C4-2B (cell line): ENCODE data around the gene ELANE.

Experiments
- ZFX ChIP-seq: fragments of 450-650 bp; IDR thresholded peaks from 2 replicates; pipeline ENCODE4 v1.6.1; 2017
- TF ChIP-seq, protein P1 (sequence below): fragments of 450-650 bp; conservative IDR thresholded peaks from 2 replicates; pipeline ENCODE4 v1.5.1; 2017; ENCODE audit warnings: mild to moderate bottlenecking

DNA sequence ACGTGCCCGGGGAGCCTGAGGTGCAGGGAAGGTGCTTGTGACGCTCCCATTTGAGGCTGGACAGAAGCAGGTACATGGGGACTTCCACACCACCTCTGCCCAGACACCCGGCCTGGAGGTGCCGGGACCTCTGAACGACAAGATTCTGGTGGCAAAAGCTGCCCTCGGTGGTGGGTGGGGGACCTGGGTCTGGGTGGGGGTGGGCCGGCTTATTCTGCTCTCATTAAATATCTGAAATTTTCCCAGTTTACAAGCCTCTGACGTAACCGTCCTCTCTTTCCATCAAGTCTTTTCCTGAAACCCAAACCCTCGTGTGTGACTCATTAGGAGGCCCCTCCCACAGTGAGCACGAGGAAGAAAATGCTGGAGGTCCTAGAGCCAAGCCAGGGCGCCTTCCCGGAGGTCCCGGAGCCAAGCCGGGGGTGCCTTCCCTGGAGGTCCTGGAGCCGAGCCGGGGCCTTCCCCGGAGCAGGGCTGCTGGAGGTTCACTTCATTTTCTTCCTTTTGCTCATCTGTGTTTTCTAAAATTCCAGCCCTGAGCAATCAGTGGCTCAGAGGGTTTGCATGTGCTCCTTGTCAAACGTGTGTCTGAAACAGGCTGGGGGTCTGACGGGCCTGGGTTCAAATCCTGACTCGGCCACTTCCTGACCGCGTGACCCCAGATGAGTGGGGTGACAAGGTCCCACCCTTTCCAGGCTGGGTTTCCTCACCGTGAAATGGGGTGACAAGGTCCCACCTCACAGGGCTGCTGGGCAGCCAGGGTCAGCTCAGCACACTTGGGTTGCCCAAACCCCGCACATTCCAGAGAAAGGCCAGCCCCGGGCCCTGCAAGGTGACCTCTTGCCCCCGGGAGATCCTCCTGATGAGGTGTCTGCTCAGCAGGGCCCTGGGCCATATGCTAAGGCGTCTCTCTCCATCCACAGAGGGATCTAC, 17.4 kb downstream of the ELANE start:
- TF ChIP-seq, protein P1, sequence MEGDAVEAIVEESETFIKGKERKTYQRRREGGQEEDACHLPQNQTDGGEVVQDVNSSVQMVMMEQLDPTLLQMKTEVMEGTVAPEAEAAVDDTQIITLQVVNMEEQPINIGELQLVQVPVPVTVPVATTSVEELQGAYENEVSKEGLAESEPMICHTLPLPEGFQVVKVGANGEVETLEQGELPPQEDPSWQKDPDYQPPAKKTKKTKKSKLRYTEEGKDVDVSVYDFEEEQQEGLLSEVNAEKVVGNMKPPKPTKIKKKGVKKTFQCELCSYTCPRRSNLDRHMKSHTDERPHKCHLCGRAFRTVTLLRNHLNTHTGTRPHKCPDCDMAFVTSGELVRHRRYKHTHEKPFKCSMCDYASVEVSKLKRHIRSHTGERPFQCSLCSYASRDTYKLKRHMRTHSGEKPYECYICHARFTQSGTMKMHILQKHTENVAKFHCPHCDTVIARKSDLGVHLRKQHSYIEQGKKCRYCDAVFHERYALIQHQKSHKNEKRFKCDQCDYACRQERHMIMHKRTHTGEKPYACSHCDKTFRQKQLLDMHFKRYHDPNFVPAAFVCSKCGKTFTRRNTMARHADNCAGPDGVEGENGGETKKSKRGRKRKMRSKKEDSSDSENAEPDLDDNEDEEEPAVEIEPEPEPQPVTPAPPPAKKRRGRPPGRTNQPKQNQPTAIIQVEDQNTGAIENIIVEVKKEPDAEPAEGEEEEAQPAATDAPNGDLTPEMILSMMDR: no peak
- TF ChIP-seq ZFX: no peak
